HL-60 (cell line): ENCODE data around the gene SREBF1.

Source experiments
- DNase-seq, 2 experiments: peaks; one replicate each; pipeline ENCODE4 v3.0.0-alpha.2; 2010 to 2020; ENCODE audit warnings: low read depth in 1 of 2, low spot score in 1 of 2
- H3K27ac ChIP-seq: fragments of 250-450 bp; sonication (Bioruptor Pico); replicated peaks from 2 replicates; pipeline ENCODE4 v1.5.1; 2020; ENCODE audit warnings: mild to moderate bottlenecking, moderate library complexity
- H3K27me3 ChIP-seq: fragments of 250-450 bp; sonication (Bioruptor Pico); 2 replicates; pipeline ENCODE4 v1.5.1; 2021; ENCODE audit warnings: mild to moderate bottlenecking, moderate library complexity; ENCODE audit not compliant: insufficient read depth, poor library complexity, severe bottlenecking
- H3K4me3 ChIP-seq: replicated peaks from 2 replicates; pipeline ENCODE4 v1.5.1; 2011; ENCODE audit warnings: mild to moderate bottlenecking, control low read depth, low read length; ENCODE audit not compliant: insufficient read depth
- CTCF ChIP-seq: IDR thresholded peaks from one replicate; pipeline ENCODE4 v1.5.1; 2011; ENCODE audit warnings: low read length, control low read depth, inconsistent platforms; ENCODE audit not compliant: insufficient read depth
- GABPA ChIP-seq: IDR thresholded peaks from 2 replicates; pipeline ENCODE4 v1.6.1; 2012; ENCODE audit warnings: low read depth
- POLR2AphosphoS5 ChIP-seq: IDR thresholded peaks from 2 replicates; pipeline ENCODE4 v1.6.1; 2012; ENCODE audit warnings: low read depth
- REST ChIP-seq: IDR thresholded peaks from 2 replicates; pipeline ENCODE4 v1.6.1; 2012; ENCODE audit warnings: low read depth; ENCODE audit not compliant: insufficient replicate concordance
- SPI1 ChIP-seq: IDR thresholded peaks from 2 replicates; pipeline ENCODE4 v1.6.1; 2012; ENCODE audit warnings: low read depth, mild to moderate bottlenecking, borderline replicate concordance

SREBF1 gene

GRCh38 chr17:17847118-17847689 lies 10.4 kb upstream of the SREBF1 start:
- H3K4me3 ChIP-seq, result no peak overlapping the region
- no peaks in the 10 kb centered on the region for H3K27me3 ChIP-seq
- no peak for TF ChIP-seq CTCF
- TF ChIP-seq POLR2AphosphoS5, result no peak
- no peak for TF ChIP-seq GABPA
- no peak for TF ChIP-seq SPI1
- TF ChIP-seq REST, result no peak
- no peak for DNase-seq
- H3K27ac ChIP-seq, result no peak overlapping the region

GRCh38 chr17:17846645-17847044 lies 9.9 kb upstream of the SREBF1 start:
- TF ChIP-seq GABPA (no peak), REST (no peak), SPI1 (no peak), CTCF (no peak), POLR2AphosphoS5 (no peak)
- no peaks in the 10 kb centered on the region for H3K27me3 ChIP-seq

GRCh38 chr17:17846003-17846402 lies 9.2 kb upstream of the SREBF1 start:
- no peak for DNase-seq
- TF ChIP-seq REST (no peak), POLR2AphosphoS5 (no peak), SPI1 (no peak), GABPA (no peak), CTCF (no peak)
- H3K4me3 ChIP-seq, result no peak overlapping the region
- H3K27me3 ChIP-seq, result no peaks in the 10 kb centered on the region
- H3K27ac ChIP-seq, result no peak overlapping the region

More at GRCh38 chr17:17846645-17847044, 9.9 kb upstream of the SREBF1 start:
- Histone ChIP-seq H3K4me3 (no peak overlapping the region), H3K27ac (no peak overlapping the region)
- DNase-seq, result no peak
